ENCODE results near the gene TBK1.

The TBK1 gene

DNA sequence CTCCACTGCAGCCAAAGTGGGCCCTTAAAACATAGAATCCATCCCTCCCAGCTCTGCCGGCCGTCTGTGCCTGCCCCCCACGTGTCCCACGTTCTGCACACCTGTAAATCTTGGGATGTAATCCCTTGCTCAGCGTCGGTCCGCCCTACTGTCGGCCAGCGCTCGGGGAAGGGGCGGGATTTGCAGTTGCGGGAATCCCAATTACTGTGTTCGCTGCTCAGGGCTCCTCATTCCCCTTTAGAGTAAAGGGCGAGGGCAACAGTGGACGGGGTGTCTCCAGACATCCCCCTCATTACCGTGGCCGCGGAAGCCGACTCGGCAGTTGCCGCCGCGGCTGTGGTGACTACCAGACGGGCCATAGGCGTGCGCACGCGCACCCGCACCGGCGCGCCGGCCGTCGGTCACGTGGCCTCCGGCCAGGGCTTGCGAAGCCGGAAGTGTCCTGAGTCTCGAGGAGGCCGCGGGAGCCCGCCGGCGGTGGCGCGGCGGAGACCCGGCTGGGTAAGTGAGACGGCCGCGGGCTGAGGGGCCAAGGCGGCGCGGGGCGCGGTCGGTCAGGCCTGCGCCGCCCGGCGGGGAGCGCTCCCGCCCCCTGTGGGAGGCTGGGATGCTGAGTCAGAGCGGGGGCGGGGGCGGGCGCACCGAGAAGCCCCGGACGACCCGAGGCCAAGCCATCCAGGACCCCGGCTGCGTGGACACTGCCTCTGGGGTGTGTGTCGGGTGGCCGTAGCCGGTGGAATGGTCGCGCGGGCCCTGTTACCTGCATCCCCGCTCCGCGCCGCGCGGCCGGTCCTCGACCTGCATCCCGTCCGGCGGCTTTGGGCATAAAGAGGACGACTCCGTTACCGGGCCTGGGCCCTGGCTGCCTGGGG lies at the start of gene TBK1:
TSS of gene TBK1 (plus strand) at position 434 of the 872 bp plus-strand sequence. CDS start 3,751 bp downstream, outside the sequence.
- peak; percentile 85 for DNase-seq (ENCODE audit: low read depth)

DNA sequence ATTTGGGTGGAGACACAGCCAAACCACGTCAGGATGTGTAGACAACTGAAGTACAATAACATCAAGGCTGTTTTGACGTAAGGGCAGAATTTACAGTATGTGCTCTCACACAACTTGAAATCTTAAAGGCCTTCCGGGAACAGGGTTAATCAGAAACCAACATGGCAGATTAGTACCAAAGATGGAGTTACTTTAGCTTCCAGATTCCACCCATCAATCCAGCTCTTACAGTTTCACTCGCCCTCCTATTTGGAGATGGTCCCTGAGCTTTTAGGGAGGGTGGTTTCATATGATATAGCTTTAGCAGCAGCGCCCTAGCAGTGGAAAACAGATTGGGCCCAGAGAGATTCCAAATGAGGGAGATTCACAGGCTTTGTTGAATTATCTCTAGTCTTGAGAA lies 49.7 kb upstream of the TBK1 start:
- DNase-seq (ENCODE audit: low read depth): no peak

DNA sequence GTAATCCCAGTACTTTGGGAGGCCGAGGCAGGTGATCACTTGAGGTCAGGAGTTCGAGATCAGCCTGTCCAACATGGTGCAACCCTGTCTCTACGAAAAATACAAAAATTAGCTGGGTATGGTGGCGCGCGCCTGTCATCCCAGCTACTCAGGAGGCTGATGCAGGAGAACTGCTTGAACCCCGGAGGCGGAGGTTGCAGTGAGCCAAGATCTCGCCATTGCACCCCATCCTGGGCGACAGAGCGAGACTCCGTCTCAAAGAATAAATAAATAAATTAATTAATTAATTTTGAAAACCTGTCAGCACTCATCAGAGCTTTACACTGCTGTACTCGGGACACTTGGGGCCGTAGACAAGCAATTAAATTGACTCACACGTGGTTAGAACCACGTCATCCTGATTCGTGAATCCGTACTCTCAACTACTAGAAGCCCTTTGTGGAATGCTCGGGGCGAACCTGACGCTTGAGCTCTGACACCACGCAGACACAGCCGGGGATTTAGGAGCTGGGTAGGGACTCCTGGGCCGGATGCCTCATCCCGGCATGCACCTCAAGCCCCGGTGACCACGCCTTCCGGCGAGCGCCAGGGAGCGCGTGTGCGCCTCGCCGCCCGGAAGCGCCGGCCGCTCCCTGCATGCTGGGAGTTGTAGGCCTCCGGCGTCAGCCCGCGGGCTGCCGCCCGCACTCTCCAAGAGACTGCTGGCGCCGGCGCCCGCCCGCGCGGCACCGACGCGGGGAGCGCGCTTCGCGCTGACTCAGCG lies 48.0 kb upstream of the TBK1 start, which contains the start of gene XPOT:
TSS of gene XPOT (plus strand) at position 686 of the 763 bp plus-strand sequence. CDS start 5,644 bp downstream, outside the sequence.
- peak; percentile 98 for DNase-seq (ENCODE audit: low read depth)

DNA sequence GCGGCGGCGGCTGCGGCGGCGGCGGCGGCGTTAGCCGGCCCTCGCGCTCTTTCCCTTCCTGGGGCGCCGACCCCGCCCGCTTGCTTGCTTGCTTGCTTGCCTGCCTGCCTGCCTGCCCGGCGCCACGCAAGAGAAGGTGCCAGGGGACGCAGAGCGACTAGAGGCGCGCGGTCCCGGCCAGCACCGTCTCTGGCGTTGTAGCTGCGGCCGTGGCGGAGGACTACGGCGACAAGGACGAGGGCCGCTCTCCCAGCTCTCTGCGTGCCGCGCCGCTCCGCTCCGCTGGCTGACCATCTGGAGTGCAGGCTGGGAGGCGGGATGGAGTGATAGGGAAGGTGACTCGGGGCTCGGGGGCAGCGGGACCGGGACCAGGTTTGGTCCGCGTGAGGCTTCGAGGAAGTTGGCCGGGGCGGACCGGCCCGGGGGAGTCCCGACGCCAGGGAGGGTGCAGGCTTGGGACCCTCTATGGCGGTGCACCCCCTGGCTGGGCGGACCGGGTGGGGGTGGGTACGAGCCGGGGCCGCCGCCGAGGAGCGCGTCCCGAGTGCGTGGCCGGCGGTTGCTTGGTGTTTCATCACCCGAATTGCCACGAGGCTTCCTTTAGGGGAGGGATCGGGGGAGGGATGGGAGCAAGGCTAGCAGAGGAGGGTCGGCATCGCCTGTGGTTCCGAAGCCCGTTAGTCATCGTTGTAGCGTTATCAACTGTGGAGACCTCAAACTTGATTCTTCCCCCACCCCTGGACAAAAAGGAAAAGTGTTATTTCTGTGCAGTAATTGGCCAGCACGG lies 47.3 kb upstream of the TBK1 start:
- DNase-seq (ENCODE audit: low read depth): peak; percentile 84

DNA sequence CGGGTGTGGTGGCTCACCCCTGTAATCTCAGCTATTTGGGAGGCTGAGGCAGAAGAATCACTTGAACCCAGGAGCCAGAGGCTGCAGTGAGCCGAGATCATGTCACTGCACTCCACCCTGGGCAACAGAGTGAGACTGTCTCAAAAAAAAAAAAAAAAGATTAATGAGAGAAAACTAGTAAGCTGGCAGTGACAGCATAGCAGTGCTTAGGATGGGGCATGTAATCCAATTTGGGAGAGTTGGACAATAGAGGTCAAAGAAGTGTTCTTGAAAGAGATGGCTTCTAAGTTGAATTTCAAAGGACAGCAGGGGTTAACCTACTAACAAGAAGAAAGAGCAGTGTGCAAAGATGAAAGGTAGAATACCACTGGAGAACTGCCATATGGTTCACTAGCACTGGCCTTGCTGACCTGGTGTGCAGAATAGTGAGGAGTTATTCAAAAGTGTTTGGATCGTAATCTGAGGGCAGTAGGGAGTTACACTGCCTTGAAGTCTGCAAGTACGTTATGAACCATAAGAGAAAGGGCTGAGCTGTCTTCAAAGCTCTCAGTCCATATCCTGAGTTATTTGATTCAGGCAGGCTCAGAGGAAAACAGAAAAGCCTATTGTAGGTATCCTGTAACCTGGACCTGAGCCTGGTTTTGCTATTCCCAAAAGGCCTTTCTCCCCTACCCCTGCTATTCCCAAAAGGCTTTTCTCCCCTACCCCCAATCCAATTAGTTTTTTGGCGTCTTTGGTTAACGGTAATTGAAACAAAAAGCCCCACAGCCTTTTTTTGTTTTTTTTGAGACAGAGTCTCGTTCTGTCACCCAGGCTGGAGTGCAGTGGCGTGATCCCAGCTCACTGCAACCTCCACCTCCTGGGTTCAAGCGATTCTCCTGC lies 44.3 kb upstream of the TBK1 start:
- no peak for DNase-seq (ENCODE audit: low read depth)

DNA sequence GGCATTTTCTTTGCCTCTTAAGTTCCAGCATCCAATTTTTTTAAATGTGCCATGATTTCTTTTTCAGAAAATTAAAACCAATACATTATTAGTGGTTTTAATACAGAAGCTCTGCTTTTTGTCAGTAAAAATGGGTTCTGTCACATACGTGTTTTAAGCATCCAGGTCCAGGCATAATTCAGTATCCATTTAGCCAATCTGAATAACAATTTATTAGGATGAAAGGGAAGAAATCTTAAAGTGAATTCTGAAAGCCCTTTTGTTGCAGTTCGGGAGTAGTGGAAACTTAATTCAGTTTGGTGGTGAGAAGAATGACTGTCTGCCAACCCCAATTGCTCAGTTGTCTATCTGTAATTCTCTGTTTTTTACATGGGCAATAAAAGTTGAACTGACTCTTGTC lies 40.5 kb upstream of the TBK1 start:
- no peak for DNase-seq (ENCODE audit: low read depth)

DNA sequence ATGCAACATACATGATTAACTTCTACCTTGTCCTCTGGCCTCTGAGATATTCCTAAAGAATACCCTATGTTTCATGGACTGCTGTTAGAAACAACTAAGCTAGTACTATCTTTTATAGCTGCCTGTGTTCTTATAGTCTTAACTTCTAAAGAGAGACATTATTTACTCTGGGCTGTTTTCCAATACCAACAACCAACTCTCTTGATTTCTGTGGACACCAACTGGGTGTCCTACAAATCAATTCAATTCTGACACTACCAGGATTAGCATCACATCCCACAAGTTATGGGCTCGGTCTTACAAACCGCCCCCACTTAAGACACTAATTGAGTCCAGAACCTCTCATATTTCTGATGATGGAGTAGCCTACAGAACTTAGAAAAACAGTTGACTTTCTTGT lies 39.5 kb upstream of the TBK1 start:
- DNase-seq (ENCODE audit: low read depth): no peak

DNA sequence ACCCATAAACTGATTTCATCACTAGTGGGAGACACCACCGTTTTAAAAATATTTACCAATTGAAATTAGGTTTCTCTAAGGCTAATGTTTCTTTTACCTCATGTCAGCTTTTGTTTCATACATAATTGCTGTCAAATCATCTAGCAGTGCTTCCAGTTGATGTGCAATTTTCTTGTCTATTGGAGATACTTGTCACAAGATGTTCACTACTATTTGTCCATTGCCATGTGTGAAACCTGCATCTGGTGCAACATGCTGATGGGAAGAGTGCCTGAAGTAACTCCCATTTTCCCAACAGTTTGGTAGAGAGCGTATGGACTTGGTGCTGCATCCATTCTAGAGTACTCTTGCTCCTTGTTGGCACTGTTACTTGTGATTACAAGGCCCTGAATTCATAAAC lies 38.0 kb upstream of the TBK1 start:
- DNase-seq (ENCODE audit: low read depth): no peak

DNA sequence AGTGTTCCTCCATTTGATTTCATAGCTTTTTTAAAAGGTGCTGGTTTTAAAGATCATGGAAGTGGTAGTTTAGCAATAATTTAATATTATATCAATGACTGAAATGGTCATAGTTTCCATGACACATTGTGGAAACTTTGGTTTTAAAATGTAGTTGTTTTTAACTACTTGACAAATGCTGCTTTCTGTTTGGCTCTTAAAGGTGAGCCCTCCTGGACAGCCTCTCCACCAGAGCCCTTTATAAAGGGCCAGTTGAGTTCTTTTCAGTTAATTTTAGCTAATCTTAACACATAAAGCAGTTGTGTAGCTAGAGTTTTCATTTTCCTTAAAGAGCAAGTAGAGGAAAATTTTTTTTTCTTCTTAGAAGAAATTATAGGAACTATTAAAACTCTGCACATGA lies 33.7 kb upstream of the TBK1 start:
- DNase-seq (ENCODE audit: low read depth): no peak

DNA sequence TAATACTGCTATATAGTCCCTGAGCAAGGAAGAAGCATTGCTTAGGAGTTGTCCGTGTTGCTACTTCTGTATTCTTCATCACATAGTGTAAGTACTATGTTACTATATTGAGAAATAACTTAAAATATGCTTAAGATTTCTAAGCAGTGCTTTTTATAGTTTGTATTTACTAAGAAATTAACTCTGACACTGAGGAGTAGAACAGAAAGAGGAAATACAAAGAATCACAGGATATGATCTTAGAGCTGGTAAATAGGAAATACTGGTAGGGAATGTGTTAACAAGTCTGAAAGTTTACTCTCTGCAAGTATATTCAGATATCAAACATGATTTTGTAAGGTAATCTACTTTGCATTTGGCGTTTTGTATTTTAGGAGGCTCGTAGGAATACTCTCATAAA lies 32.2 kb upstream of the TBK1 start:
- no peak for DNase-seq (ENCODE audit: low read depth)

DNA sequence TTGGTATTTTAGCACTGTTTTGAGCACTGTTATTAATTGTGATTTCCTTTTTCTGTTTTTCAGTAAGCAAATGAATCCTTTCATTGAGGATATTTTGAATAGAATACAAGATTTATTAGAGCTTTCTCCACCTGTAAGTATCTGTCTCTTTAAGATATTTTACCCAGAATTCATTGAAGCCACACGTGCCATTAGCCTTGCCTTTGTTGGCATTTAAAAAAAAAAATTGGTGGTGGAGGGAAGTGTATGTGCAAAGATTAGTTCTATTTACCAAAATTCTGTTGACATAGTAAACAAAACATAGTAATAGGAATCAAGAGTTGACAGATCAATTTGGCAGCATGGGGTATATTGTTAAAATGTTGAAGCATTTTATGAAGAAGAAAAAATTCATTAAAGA lies 23.9 kb upstream of the TBK1 start:
- no peak for DNase-seq (ENCODE audit: low read depth)

DNA sequence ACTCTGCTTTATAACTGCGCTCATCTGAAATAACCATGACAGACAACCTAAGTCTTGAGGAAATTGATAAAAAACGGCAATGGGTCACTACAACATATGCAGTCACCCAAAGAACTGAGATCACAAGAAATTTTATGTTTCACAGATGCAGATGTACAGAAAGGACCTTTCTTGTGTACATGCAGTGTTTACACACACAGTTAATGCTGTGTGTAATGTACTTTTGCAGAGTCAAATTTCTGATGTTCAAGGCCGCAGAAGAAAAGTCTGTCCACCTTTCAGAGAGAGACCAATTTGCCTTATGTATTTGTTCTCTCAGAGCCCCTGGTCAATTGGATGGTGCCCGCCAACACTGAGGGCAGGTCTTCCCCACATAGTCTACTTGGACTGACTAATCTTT lies 23.0 kb upstream of the TBK1 start:
- DNase-seq (ENCODE audit: low read depth): no peak

DNA sequence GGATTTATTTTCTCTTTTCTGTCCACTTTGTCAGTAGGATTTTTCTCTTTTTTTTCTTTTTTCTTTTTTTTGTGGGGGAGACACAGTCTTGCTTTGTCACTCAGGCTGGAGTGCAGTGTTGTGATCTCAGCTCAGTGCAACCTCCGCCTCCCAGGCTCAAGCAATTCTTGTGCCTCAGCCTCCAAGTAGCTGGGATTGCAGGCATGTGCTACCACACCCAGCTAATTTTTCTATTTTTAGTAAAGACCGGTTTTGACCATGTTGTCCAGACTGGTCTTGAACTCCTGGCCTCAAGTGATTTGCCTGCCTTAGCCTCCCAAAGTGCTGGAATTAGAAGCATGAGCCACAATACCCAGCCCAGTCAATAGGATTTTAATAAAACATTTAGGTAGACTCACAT lies 21.0 kb upstream of the TBK1 start:
- no peak for DNase-seq (ENCODE audit: low read depth)

DNA sequence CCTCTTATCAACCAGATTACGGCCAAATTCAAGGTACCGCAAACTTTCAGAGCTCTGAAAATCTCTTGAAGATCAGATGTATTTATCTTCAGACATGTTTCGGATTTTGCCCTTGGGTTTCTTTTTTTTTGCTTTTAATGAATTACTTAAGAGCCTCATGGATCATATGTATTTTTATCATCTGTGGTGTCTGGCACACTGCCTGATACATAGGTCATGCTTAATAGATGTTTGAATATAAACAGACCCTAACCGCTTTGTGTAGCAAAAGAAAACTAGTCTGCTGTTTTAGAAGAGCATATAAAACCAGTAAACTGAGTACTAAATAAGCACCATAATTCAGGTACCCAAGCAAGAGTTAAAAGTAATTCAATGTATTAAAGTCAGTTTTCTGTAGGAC lies 20.1 kb upstream of the TBK1 start:
- no peak for DNase-seq (ENCODE audit: low read depth)

DNA sequence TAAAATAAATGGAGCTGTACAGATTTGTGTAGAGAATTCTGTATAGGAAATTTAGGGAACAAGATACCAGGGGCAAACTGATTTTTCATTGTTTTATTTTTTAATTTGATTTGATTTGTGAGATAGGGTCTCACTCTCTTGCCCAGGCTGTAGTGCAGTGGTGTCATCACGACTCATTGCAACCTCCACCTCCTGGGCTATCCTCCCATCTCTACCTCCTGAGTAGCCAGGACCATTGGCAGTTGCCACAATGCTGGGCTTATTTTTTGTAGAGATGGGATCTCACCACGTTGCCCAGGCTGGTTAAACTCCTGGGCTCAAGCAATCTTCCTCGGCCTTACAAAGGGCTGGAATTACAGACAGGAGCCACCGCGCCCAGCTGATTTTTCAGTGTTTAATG lies 18.0 kb upstream of the TBK1 start:
- DNase-seq (ENCODE audit: low read depth): no peak

DNA sequence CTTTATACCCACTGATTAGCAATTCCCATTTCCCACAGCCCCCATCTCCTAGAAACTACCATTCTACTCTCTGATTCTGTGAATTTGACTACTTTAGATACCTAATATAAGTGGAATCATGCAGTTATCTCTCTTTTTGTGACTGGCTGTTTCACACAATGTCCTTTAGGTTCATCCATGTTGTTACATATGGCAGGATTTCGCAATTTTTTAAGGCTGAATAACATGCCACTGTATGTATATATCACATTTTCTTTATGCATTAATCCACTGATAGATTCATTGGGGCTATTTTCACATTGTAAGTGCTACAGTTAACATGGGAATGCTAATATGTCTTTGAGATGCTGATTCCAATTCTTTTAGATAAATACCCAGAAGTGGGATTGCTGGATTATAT lies 11.8 kb upstream of the TBK1 start:
- no peak for DNase-seq (ENCODE audit: low read depth)

DNA sequence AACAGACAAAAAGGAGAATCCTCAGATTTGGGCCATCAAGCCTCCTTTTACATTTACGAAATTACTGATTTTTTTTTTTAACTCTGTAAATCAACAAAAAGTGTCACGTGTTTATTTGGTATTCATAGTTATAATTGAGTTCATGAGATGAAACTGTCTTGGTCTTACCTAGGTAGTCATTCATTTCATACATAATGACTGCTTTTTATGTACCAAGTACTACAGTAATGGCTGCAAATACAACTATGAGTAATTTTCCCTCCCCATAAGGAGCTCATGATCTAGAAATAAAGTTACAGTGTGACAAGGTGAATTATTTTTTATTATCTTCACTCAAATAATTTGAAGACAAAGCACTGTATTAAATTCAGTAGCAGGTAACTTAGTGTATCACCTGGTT lies 6.4 kb upstream of the TBK1 start:
- no peak for DNase-seq (ENCODE audit: low read depth)

DNA sequence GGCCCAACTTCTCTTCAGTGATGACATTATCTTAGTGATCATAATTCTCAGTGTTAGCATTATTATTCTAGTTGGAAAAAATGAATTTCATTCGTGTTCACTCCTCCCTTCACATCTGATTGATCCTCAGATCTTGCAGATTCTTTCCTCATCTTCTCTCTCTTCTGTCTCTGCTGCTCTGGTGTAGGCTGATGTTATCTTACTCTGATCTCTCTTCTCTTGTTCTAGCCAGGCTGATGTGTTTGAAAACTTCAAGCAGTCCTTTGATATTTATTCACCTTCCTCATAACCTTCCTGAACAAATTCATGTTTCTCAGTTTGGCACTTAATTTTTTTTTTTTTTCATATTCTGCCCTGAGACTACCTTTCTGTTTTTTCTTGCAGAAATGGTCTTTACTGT lies 5.6 kb upstream of the TBK1 start:
- no peak for DNase-seq (ENCODE audit: low read depth)

DNA sequence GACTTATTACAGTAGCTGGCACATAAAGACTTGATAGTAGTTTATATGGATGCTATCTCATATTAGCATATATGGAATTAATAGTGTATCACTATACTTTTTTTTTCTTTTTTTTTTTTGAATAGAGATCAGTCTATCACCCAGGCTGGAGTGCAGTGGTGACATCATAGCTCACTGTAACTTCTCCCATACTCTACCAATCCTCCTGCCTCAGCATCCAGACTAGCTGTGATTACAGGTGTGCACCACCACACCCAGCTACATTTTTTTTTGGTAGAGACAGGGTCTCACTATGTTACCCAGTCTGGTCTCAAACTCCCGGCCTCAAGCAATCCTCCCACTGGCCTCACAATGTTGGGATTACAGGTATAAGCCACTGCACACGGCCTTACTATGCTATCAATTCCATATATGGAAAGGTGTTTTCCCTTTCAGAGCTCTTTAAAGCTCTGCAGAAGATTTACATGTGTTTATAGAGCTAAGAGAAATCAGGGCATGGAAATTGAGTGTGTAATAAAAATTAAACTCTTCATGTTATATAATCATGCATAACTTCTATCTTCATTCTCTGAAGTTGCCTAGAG lies 1.8 kb upstream of the TBK1 start:
- no peak for DNase-seq (ENCODE audit: low read depth)

DNA sequence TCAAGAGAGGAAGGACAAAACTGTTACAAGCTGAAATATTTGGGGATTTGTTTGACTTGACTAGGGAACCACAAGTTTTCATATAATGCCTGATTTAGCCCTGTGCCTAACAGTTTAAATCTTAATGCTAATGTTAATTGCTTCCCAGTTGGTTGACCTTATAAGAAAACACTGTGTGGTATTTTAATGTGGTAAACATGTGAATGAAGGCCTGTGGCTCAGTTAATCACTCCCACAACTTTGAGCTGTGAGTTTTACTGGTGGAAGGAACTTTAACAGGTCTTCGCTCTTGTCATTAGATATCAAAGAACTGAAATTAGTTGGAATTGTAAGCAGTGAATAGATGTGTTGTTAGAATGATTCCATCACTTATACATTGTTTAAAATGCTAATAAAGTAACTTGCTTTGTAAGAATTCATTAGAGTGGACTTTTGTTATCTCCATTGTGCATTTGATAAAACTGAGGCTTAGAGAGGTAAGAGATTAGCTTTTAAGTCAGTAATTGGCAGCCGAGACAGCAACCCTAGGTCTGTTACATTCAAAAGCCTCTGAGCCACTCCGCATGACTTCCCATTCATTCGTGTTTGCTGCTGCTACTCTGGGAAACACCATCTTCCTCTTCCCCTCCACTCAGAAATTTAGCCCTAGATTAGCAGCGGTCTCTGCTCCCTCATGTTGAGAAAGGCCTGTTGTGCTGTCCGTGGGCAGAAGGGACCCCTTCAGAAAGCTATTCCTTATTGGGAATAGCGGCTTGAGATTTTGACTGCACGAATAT lies 1.0 kb upstream of the TBK1 start:
- peak; percentile 4 for DNase-seq (ENCODE audit: low read depth)
